Measurements from ENCODE around the gene KPNA4. TPM values are rescaled to one million over a fixed set of nuclear protein-coding genes. Genes with fewer than 3 reads are reported as not detected.

KPNA4 gene
- polyA plus RNA-seq, 3 donors: 4.4 to 14.7 (median 4.5) TPM

- Histone ChIP-seq H2AFZ (ENCODE audit: insufficient read depth, low read depth, low read length, poor library complexity, severe bottlenecking) (no peak overlapping the region), H3K27ac (ENCODE audit: low read depth in 1 of 2, low read length in 2 of 2) (no peak overlapping the region), H3K79me2 (ENCODE audit: insufficient read depth, low read length) (peaks cover 39% of the 10 kb centered on the region), H3K4me3 (replicated peaks in 1 of 3; ENCODE audit: low read depth in 2 of 3, low read length in 3 of 3) (no peak overlapping the region), H3K36me3 (replicated peaks in 1 of 2; ENCODE audit: control insufficient read depth in 1 of 2, insufficient read depth in 2 of 2, low read length in 2 of 2) (peaks cover 2 to 10% of the 10 kb centered on the region in 2 donors), H3K9me3 (replicated peaks in 1 of 2; ENCODE audit: control insufficient read depth in 1 of 2, insufficient read depth in 1 of 2, low read length in 2 of 2) (peaks cover 0 to 5% of the 10 kb centered on the region in 2 donors), H3K4me1 (ENCODE audit: control insufficient read depth in 1 of 2, insufficient read depth in 2 of 2, low read length in 2 of 2) (peaks cover 31 to 50% of the 10 kb centered on the region in 2 donors), H3K4me2 (replicated peaks; ENCODE audit: extremely low read depth, low read length, poor library complexity, severe bottlenecking) (no peak overlapping the region), H3K9ac (ENCODE audit: insufficient read depth, low read length, poor library complexity, severe bottlenecking) (no peak overlapping the region), H3K27me3 (ENCODE audit: control insufficient read depth in 2 of 2, insufficient read depth in 2 of 2, low read length in 2 of 2) (no peaks in the 10 kb centered on the region), H4K20me1 (ENCODE audit: insufficient read depth, low read length) (peaks cover 18% of the 10 kb centered on the region)
- Mint-ChIP-seq H3K27me3 (ENCODE audit: low read depth in 3 of 3) (peaks cover 0 to 8% (median 0%) of the 10 kb centered on the region in 3 donors), H3K4me1 (peaks cover 56% of the 10 kb centered on the region), H3K27ac (peak overlapping the region in 2 of 7 donors; percentile 14 to 52), H3K36me3 (peaks cover 13 to 16% of the 10 kb centered on the region in 2 donors), H3K4me3 (no peak overlapping the region), H3K9me3 (peaks cover 0 to 10% (median 2%) of the 10 kb centered on the region in 7 donors)
- DNase-seq: no peak
- intact Hi-C loops (cut with micrococcal nuclease): loop anchor here (5.0 to 10.0 kb wide), 2 partner anchors 170 to 187 kb away; partner anchors contain the start of genes IFT80 (in 2 of the 2), SMC4 (in 2 of the 2) and PPM1L (in 1 of the 2)
- TF ChIP-seq, protein P1, sequence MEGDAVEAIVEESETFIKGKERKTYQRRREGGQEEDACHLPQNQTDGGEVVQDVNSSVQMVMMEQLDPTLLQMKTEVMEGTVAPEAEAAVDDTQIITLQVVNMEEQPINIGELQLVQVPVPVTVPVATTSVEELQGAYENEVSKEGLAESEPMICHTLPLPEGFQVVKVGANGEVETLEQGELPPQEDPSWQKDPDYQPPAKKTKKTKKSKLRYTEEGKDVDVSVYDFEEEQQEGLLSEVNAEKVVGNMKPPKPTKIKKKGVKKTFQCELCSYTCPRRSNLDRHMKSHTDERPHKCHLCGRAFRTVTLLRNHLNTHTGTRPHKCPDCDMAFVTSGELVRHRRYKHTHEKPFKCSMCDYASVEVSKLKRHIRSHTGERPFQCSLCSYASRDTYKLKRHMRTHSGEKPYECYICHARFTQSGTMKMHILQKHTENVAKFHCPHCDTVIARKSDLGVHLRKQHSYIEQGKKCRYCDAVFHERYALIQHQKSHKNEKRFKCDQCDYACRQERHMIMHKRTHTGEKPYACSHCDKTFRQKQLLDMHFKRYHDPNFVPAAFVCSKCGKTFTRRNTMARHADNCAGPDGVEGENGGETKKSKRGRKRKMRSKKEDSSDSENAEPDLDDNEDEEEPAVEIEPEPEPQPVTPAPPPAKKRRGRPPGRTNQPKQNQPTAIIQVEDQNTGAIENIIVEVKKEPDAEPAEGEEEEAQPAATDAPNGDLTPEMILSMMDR (IDR thresholded peaks at IDR 0.05): no peak
- WGBS (ENCODE audit: insufficient coverage): 100% methylated on average over 3 of the region's 3 CpGs
These were observed 2.4 kb upstream of the KPNA4 start for GRCh38 chr3:160567774-160568173.

GRCh38 chr3:160566499-160566898 is 1.1 kb upstream of the KPNA4 start:
- H3K9me3 ChIP-seq (replicated peaks in 1 of 2; ENCODE audit: control insufficient read depth in 1 of 2, insufficient read depth in 1 of 2, low read length in 2 of 2): no peaks in the 10 kb centered on the region
- H3K27ac Mint-ChIP-seq: peak overlapping the region in 6 of 7 donors; percentile 78 to 98 (median 96)
- H3K4me2 ChIP-seq (replicated peaks; ENCODE audit: extremely low read depth, low read length, poor library complexity, severe bottlenecking): peak overlapping the region; percentile 86
- peaks cover 2 to 10% of the 10 kb centered on the region in 2 donors for H3K36me3 ChIP-seq (replicated peaks in 1 of 2; ENCODE audit: control insufficient read depth in 1 of 2, insufficient read depth in 2 of 2, low read length in 2 of 2)
- peaks cover 13 to 16% of the 10 kb centered on the region in 2 donors for H3K36me3 Mint-ChIP-seq
- peaks cover 31 to 62% of the 10 kb centered on the region in 2 donors for H3K4me1 ChIP-seq (ENCODE audit: control insufficient read depth in 1 of 2, insufficient read depth in 2 of 2, low read length in 2 of 2)
- no peak for DNase-seq
- peaks cover 67% of the 10 kb centered on the region for H3K4me1 Mint-ChIP-seq
- peaks cover 0 to 7% (median 0%) of the 10 kb centered on the region in 3 donors for H3K27me3 Mint-ChIP-seq (ENCODE audit: low read depth in 3 of 3)
- H3K27ac ChIP-seq (ENCODE audit: low read depth in 1 of 2, low read length in 2 of 2): peak overlapping the region; percentile 93 to 96
- TF ChIP-seq, protein P1 (IDR thresholded peaks at IDR 0.05): no peak
- no peaks in the 10 kb centered on the region for H3K27me3 ChIP-seq (ENCODE audit: control insufficient read depth in 2 of 2, insufficient read depth in 2 of 2, low read length in 2 of 2)
- intact Hi-C loops (cut with micrococcal nuclease): loop anchor here (5.0 to 10.0 kb wide), 2 partner anchors 169 to 188 kb away; partner anchors contain the start of genes IFT80 (in 2 of the 2), SMC4 (in 2 of the 2) and PPM1L (in 1 of the 2)
- peak overlapping the region; percentile 93 for H3K9ac ChIP-seq (ENCODE audit: insufficient read depth, low read length, poor library complexity, severe bottlenecking)
- peak overlapping the region; percentile 97 to 98 for H3K4me3 Mint-ChIP-seq
- peaks cover 0 to 6% (median 0%) of the 10 kb centered on the region in 7 donors for H3K9me3 Mint-ChIP-seq
- peak overlapping the region; percentile 90 for H2AFZ ChIP-seq (ENCODE audit: insufficient read depth, low read depth, low read length, poor library complexity, severe bottlenecking)
- peak overlapping the region; percentile 83 to 86 (median 85) for H3K4me3 ChIP-seq (replicated peaks in 1 of 3; ENCODE audit: low read depth in 2 of 3, low read length in 3 of 3)
- H4K20me1 ChIP-seq (ENCODE audit: insufficient read depth, low read length): peaks cover 30% of the 10 kb centered on the region
- WGBS (ENCODE audit: insufficient coverage): no CpG with 5 or more reads among the region's 10 CpGs
- H3K79me2 ChIP-seq (ENCODE audit: insufficient read depth, low read length): peaks cover 52% of the 10 kb centered on the region

Measured in CD14-positive monocyte (primary cell).